GM19452 (cell line): ENCODE data around the gene HTRA1.

Experiments used
- ATAC-seq: cut with Tn5 transposase; IDR thresholded peaks from one replicate; pipeline ENCODE4 v1.9.1; 2021; ENCODE audit not compliant: unreplicated experiment

The HTRA1 gene

GRCh38 chr10:122494173-122494820 is 32.9 kb downstream of the HTRA1 start:
- no peak for ATAC-seq

- ATAC-seq, result no peak
These were observed 33.5 kb downstream of the HTRA1 start for GRCh38 chr10:122494833-122495232.

GRCh38 chr10:122495406-122496340 is 34.3 kb downstream of the HTRA1 start:
- ATAC-seq, result no peak

GRCh38 chr10:122497241-122497640 is 35.9 kb downstream of the HTRA1 start:
- ATAC-seq, result no peak

GRCh38 chr10:122498521-122498920 is 37.2 kb downstream of the HTRA1 start:
- ATAC-seq, result no peak

GRCh38 chr10:122499012-122499411 is 37.7 kb downstream of the HTRA1 start:
- no peak for ATAC-seq

GRCh38 chr10:122499491-122499941 is 38.2 kb downstream of the HTRA1 start:
- no peak for ATAC-seq

- ATAC-seq, result no peak
These were observed 38.8 kb downstream of the HTRA1 start for GRCh38 chr10:122500194-122500593.

- no peak for ATAC-seq
These were observed 39.4 kb downstream of the HTRA1 start for GRCh38 chr10:122500726-122501125.

- ATAC-seq, result no peak
These were observed 41.7 kb downstream of the HTRA1 start for GRCh38 chr10:122503012-122503411.

GRCh38 chr10:122503886-122504609 is 42.7 kb downstream of the HTRA1 start:
- ATAC-seq, result no peak

GRCh38 chr10:122504610-122504950 is 43.2 kb downstream of the HTRA1 start:
- ATAC-seq, result no peak

- no peak for ATAC-seq
These were observed 43.7 kb downstream of the HTRA1 start for GRCh38 chr10:122505011-122505410.

- no peak for ATAC-seq
These were observed 44.7 kb downstream of the HTRA1 start for GRCh38 chr10:122505885-122506645.

GRCh38 chr10:122507616-122508015 is 46.3 kb downstream of the HTRA1 start:
- no peak for ATAC-seq

GRCh38 chr10:122508021-122508420 is 46.7 kb downstream of the HTRA1 start:
- ATAC-seq, result no peak

- ATAC-seq, result no peak
These were observed 48.0 kb downstream of the HTRA1 start for GRCh38 chr10:122509323-122509722.

GRCh38 chr10:122510326-122510725 is 49.0 kb downstream of the HTRA1 start:
- ATAC-seq, result no peak

GRCh38 chr10:122510736-122511135 is 49.4 kb downstream of the HTRA1 start:
- no peak for ATAC-seq

- no peak for ATAC-seq
These were observed 51.7 kb downstream of the HTRA1 start for GRCh38 chr10:122513053-122513452.
